Stimulated activated CD4-positive, alpha-beta T cell treated with anti-CD3 and anti-CD28 coated beads, Interleukin-2, amount 100 ng/mL, for 48 hours (primary cell): ENCODE measurements around the gene KLHL21.
"Not testable (repeated sequence)": the region's sequence is repeated elsewhere in the genome, so short reads cannot be mapped to it uniquely, and the experiment has no call there.

Source experiments
- DNase-seq, 2 donors: peaks; one replicate each; pipeline ENCODE4 v3.0.0-alpha.2; 2020

The KLHL21 gene

DNA sequence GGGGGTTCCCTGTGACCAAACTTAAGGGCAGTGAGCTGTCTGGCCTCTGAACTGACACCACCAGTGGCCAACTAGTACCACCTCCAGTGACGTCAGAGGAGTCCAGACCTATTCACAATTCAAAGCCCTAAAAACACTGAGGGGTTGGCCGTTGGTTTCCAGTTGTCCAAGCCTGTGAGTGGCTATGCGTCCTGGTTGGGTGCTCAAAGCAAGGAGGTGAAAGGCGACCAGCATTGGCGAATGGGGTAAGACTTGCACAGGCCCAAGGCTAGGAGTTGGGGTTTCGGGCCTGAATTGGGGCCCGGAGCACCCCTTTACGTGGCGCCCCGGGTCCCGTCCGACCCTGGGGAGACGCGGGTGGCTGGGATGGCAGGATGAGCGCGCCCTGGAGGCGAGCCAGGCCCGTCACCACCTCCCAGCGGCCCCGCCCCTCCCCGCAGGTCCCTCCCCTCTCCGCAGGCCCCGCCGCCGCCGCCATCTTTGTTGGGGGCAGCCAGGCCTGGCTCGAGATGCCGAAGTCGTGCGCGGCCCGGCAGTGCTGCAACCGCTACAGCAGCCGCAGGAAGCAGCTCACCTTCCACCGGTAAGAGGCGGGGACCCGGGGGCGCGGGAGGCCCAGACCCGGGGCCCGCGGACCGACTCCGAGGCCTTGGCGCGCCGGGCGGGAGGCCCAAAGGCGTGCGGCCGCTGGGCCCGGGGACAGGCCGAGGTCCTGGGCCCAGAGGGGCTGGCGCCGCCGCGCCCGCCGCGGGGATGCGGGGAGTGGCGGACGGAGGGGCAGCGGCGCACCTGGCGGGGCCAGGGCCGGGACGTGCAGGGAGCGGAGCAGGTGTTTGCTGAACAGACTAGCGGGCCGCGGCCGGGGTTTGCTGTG is 22.3 kb upstream of the KLHL21 start, which contains the start of gene THAP3:
TSS of gene THAP3 (plus strand) at position 159 of the 874 bp plus-strand sequence. CDS start at position 510, 351 bp downstream.
- peak; percentile 86 to 88 for DNase-seq

DNA sequence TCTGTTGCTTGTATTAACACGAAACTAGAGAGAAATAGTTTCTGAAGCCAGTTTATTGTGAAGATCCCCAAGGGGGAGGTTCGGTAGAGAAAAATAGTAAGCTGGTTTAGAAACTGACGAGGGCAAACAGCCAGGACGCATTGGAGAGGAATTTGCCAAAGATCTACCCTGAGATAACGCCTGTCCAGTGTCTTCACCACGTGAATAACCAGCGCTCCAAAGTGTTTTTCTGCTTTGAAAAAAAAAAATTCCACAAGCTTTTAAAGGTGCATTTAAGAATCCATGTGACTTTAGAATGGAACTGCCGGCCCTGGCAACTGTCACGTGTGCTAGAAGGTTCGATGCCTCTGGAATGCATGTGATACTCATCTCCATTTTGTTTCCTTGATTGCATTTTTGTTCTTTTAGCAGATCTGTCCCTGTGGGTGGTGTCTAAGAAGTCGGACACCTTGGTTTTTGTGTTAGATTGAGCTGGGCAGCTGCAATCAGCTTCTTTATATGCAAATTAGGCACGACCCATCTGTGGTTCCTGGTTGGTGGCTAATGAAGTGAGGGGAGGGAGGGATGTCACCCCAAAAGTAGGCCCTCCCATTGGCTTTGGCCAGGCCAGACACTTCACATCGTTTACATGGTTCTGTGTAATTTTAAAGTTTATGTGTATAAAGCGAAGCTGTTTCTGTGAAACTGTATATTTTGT is 20.7 kb upstream of the KLHL21 start:
- no peak for DNase-seq

DNA sequence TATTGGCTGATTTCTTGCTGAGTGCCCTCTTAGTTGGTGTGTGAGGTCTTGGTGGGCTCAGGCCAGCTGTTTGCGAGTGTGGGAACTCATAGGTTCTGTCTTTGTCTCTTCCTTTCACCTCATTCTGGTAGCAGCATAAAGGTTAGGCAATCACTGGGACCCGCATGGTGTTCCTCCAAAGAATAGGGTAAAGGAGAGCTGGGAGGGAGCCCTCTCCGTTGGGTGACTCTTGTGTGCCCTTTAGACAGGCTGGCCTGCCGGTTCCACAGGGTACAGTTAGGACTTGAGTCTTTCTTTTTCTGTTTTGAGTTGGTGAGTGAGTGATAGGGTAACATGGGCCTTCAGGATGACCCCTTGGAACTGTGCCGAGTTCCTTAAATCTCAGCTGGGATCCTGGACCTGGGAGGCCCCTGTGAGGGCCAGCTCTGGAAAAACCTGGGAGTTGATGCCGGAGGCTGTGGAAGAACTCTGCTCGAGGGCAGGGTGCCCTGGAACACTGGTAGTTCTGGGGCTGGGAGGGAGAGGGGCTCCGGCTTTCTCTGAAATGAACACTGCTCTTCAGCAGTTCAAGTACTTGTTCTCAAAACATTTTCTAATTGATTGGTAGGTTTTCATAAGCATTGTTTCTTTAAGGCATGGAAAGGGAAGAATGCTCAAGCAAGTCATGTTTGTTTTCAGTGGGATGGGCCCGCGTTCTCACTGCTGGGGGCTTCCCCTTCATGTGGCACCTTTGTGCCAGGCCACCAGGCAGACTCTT is 19.9 kb upstream of the KLHL21 start:
- DNase-seq = no peak

DNA sequence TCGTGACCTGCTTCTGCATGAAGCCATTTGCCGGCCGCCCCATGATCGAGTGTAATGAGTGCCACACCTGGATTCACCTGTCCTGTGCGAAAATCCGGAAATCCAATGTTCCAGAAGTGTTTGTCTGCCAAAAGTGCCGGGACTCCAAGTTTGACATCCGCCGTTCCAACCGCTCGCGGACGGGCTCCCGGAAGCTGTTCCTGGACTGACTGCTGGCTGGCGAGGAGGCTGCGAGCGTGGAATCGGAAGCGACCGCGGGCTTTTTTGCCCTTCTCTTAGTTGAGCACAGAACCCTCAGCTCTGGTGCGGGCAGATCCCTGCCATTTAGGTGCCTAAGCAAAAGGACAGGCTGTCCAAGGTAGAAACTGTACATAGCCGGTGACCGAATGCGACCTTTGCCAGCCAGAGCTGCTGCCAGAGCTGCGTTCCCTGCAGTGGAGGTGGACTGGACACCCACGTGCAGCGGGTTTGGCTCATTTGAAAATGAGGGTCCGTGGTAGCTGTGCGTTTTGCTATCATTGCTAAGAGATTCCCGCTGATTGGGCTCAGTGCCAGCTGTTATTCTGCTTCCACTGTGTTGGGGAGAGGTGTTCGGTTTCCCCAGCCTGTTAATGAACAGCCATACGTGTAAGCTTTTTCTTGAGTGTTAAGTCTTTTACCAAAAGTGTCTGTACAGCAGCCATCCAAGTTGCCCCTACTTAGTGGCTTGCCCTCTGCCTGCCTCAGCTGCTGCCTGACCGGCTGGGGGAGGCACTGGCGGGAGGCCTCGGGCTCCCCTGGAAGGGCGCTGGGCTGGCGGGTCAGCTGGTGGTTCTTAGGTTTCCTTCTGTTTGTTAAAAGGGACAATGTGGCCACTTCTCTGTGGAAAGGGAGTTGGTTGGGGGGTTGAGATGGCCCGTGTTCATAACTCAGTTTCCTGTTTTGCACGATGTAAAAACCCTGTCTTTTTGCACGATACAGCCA is 19.0 kb upstream of the KLHL21 start:
- no peak for DNase-seq

DNA sequence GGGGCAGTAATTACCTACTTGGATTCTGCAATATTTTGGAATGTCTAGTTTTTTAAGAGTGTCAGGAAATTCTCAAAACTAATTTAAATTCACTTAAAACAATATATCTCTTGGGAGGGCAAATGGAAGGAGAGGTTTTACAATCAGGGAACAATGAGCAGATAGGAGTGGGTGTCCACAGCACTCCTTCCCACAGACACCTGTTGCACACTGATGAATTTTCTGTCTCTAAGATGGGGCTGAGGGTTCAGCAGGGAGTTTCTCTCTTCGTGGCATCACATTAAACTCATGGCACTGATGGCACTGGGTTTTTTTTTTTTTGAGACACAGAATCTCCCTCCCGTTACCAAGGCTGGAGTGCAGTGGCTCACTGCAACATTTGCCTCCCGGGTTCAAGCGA is 16.4 kb upstream of the KLHL21 start:
- no peak for DNase-seq

DNA sequence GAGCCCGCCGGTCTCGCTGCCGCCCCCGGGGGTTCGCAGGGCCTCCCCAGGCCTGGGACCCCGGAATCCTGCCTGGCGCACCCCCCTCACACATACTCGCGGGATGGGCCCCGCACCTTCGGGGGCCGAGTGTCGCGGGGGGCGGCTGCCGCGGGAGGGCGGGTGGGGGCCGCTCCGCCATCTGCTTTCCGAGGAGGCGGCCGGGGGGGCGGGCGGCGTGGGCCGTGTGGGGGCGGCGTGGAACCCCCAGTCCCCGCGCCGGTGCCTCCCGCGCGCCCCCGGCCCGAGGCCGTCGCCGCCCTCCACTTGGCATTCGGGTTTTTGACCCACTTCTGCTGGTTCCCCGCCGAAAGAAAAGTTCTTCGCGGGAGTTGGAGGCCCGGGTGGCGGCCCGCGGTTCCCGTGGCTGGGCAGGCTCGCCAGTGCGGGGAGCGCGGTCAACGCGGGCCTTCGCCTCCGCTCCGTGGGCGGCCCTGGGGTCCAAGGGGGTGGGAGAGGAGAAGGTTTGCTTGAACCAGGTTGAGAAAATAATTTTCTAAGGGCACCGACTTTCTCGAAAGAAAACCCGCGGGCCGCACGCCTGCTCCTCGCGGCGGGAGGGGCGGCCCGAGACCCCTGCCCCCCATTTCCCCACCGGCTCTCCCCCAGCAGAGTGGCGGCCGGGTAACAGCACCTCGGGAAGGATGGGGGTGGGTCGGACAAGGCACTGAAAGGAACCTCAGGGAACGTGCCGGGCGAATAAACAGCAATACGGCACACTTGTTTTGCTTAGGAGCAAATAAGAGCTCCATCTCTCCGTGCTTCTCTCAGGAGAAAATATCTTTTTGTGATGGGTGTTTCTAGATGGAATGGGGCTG is 12.5 kb upstream of the KLHL21 start:
- DNase-seq = no peak

DNA sequence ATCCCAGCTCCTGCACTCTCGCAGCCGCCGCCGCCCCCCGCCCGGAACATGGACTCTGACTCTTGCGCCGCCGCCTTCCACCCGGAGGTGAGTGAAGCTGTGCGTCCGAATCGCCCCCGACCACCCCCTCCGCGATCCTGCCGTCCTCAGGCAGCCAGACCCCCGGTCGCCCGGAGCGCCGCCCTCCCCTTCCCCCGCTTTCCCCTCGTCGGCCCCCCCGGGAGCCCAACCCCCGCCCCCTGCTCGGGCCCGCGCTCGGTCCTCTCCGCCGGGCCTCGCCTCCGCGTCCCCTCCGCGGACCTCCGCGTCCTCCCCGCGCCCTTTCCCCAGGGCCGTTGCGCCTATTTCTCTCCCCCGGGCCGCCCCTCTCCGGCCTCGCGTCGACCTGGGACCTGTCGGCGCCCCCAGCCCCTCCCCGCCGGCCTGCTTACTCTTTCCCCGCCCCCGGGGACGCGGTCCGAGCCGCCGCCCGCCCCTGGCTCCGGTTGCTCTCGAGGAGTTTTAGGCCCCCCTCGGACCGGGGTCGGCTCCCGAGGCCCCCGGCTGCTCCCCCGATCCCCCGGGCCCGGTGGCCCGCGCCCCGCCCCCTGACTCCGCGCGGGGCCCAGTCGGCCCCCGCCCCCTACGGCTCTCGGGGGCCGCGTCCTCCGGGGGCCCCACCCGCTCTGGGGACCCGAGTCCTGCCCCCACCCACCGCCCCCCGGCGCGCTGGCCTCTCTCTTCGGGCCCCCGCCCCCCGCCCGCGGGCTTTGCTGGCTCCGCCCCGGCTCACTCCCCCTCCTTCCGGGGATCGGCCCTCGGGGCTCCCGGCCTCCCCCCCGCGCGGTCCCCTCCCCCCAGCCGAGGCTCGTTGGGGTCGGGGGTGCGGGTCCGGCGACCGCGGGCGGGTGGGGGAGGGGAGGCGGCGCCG is 11.6 kb upstream of the KLHL21 start:
- DNase-seq = peak in 1 of 2 donors; percentile 45

DNA sequence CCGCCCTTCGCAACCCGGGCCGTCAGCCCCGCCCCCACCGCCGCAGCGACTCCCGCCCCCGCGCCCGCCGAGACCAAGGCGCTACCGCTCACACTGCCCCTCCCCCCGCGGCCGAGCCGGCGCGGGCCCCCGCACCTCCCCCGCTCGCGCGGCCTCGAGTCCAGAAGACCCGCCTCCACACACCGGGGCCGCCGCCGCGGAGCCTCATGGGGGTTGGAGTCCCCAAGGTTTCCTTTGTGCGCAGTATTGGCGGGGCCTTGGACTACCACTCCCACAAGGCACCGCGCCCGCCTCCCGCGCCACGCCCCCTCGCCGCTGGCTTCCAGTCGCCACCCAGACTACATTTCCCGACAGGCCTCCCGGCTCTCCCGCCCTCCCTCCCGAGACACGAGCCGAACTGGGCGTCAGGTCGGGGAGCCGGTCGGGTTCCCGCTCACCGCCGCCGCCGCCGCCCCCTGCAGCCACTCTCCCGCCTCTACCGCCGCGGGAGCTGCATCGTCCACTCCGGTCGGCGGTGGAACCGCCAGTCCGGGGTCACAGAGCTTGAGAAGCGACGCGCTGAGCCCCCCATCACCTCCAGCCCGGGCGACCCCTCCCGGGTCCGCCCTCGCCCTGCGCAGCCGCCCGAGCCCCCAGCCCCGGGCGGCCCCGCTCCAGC is 10.8 kb upstream of the KLHL21 start, which contains the start of gene PHF13:
TSS of gene PHF13 (plus strand) at position 371 of the 658 bp plus-strand sequence. CDS start 336 bp downstream, outside the sequence.
- peak; percentile 99 for DNase-seq

DNA sequence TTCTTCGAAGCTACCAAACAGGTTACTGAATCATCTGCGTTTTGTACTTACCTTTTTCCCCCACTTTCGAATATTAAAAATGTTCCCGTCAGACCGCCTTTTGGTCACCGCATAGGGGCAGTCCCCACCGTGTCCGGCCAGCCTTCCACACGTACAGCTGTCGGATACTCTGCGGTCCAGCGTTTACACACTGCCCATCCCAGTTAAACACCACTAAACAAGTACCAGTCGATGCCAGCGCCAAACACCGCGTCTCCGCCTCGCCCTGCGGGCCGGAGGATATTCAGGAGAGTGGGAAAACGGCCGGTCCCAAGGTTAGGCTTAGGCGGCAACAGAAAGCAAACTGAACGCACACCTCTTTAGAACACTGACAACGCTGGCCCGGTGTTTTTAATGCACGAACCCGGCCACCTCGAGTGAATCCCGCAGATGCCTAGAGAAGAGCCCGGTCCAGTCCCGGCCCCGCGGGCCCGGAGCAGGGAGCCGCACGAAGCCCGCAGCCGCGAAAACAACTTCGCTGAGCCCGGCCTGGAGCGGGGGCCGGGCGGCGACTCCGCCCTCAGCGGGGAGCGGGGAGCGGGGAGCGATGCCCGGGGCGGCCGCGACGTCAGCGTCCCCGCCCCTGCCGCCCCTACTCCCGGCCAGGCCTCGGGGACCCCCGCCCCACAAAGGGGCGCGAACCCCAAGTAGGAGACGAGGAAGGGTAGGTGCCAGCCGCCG is 10.1 kb upstream of the KLHL21 start:
- no peak for DNase-seq

DNA sequence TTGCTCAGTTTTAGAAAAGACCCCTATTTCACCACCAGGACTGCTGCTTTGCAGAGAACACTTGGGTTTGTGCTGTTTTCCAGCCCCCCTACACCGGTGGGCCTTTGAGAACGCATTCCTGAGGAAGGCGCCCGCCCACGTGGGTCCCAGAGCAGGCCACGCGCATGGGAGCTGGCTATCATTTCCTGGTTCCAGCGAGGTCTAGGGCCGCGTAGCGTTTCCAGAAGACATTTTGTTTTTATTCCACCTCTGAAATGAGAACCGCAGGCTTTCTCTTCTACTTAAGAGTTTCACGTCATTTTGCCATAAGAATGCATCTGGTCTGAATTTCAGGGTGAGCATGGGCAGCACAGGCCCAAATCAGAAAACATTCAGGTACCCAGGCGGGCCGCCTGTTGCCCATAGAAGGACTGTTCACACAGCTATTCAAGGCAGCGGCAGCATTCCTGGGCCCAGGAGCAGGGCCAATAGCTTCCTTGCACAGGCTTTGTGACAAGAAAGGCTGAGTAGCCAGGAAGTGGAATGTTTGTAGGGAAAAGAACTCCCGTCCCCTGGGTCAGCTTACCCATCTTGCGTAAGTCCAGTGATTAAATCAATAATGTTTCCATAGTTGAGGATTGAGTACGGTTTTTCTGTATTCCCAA is 1.4 kb upstream of the KLHL21 start:
- DNase-seq = no peak

DNA sequence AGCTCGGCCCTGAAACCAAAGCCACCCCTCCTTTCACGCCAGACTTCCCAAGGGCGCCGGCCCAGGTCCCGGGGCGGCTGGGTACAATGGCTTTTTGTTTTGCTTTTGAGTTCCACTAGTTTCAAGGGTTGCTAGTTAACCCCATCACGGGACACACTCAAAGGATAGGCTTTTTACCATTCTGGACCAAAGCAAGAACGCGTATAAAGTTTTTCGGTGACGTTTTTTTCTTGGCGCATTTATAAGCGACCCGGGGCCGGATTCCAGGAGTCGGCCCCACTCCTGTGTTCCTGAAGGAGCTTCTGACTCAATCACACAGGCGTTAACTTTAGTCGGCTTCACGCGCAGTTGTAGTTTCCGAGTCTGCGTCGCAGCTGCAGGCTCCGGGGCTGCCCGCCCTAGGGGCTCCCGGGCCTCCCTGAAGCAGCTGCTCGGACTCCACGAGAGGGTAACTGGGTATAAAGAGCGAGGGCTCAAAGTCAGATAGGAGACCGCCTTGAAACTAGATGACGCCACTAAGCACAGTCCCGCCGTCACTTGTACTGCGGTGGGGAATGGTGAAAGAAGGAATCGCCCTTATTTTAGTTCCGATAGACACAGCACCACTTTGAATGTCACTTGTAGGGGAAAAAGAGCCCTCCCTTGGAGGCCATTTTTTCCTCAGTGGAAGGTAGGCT is 707 bp upstream of the KLHL21 start:
- peak in 1 of 2 donors; percentile 46 for DNase-seq

DNA sequence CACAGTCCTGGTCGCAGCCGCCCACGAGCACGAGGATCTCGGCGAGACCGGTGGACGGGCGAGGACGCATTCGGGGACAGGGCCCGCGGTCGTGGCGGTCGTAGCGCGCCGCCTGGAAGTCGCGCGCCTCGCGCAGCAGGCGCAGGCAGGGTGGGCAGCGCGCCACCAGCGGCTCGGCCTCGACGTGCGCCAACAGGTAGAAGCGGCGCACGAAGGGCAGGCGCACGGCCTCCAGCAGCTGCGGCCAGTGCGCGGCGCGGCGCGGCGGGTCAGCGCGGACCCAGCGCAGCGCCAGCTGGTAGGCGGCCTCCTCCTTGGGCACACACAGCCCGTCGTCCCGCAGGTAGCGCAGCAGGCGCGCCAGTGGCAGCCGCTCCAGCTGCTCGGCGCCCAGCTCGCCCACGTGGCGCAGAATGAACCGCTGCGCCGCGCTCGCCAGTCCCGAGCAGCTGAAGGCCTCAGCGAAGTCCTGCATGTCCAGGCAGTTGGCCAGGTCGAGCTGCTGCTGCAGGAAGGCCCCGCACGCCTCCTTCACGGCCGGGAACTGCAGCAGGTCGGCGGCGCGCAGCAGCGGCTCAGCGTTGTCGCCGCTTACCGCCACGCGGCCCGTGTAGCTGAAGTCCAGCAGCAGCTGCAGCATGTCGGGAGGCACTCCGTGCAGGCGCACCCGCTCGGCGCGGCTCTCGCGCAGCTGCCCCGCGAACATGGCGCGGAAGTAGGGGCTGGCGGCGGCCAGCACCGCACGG is 573 bp downstream of the KLHL21 start:
- DNase-seq = no peak

DNA sequence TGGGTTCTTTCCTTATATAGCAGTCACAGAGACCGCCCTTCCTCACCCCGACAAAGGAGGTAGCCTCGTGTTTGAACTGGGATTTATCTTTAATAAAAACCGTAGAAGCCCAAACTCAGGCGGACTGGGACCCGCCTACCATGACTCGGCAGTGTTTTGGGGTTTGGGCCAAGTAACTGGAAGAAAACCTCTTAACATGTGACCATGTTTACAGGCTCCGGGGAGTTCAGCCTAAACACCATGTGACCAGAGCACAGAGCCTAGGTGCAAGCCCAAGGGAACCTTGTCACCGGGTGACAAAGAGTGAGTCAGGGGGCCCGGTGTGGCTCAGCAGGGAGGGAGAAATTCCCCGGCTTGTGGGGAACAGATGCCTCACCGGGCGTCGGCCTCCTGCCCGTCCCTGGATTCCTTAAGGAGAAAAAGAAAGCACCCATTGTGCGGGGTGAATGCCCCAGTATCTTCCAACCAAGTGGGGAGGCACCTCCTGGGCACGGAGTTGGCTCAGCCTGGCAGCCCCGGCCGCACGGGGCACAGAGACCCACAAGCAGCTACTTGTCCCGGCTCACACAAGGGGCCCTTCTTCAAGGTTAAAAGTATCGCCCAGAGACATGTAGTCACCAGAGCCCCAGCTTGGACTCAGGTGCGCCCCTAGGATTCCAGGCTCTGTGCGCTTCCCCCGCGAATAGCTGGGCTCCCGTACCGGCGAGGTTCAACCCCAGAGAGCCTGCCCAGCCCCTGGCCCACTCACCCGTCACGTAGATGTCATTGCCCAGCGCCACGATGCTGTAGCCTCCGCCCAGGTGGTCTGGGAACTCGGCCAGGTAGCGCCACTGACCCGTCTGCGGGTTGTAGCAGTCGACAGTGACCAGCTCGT is 1.4 kb downstream of the KLHL21 start:
- DNase-seq = peak; percentile 76 to 77

DNA sequence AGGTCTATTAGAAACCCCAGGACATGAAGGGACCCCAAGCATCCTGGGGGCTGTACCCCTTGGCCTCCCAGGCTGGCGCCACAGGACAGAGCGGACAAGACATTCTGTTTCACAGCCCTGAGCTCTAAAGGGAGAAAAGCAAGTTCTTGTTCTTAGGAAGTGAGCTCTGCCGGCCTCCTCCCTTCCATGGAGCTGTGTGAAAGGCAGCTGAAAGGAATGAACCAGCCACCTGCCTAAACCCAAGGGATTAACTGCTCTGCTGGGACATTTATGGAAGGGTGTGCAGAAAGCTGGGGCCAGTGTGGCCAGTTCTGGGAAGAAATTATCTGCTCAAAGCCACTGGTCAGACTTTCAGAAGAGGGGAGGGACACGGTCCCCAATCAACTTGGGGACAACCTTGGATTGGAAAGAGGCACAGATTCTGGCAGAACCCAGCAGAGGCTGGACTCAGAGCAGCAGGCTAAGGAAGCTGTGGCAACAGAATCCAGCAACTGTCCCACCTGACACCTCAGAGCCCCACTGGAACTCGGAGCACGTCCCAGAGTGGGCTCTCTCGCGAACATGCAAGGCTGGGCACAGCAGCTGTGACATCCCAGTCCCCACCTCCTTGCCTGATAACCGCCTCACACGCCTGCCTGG is 2.1 kb downstream of the KLHL21 start:
- no peak for DNase-seq

DNA sequence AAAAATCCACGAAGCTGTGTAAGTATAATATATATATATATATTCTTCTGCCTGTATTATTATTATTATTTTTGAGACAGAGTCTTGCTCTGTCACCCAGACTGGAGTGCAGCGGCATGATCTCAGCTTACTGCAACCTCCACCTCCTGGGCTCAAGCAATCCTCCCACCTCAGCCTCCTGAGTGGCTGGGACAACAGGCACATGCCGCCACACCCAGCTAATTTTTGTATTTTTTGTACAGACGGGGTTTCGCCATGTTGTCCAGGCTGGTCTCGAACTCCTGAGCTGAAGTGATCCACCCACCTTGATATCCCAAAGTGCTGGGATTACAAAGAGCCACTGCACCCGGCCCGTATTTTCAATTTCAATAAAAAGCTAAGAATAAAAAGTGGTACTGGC is 2.7 kb downstream of the KLHL21 start:
- DNase-seq = not testable (repeated sequence)
